ENCODE data around the gene ZNF416. TPM values are rescaled to one million over a fixed set of nuclear protein-coding genes. Genes with fewer than 3 reads are reported as not detected.

ZNF416 gene
- total RNA-seq, 4 donors from 2014 or later: 6.7 to 10.2 (median 8.4) TPM

DNA sequence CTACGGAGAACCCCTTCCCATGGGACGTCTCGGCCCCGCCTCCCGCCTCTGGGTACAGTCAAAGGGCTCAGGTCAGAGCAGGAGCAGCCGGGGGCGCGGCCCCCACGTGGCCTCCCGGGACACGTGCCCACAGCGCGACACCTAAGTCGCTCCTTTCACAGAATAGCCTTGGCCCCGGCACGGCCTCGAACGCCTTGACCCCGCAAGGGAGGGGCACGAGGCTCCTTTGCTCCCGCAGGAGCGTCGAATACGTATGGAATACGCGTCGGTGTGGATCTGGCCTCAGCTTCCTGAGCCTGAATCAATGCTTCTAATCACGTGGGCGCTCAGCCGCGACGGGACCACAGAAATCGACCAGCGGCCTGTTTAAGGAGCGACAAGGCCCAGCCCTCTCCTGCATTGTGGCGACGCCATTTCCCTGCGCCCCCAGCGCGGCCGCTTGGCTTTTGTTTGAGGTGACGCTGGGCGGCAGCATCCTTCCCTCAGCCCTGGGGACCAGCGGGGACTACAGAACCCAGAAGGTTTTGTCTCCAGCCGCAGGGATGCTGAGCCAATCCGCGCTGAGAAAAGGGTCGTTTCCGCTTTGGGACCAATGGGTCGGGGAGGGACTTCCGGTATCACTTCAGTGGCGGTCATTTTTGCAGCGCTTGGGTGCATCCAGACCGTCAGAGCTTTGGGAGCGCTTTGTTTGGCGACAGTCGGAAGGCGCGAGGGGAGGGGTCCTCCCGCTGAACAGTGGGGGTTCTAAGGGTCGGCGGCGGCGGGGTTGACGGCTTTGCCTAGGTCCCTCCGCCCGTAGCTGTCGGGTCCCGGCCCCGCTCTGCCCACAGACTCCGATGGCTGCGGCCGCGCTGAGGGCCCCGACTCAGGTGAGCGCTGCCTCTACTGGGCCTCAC lies 5.1 kb upstream of the ZNF416 start, which contains the start of gene ZIK1:
Gene ZIK1, plus strand, starts transcription at position 625 of the 896 bp plus-strand sequence. Its CDS starts 212 bp downstream, at position 837.
- TF ChIP-seq, protein P1, sequence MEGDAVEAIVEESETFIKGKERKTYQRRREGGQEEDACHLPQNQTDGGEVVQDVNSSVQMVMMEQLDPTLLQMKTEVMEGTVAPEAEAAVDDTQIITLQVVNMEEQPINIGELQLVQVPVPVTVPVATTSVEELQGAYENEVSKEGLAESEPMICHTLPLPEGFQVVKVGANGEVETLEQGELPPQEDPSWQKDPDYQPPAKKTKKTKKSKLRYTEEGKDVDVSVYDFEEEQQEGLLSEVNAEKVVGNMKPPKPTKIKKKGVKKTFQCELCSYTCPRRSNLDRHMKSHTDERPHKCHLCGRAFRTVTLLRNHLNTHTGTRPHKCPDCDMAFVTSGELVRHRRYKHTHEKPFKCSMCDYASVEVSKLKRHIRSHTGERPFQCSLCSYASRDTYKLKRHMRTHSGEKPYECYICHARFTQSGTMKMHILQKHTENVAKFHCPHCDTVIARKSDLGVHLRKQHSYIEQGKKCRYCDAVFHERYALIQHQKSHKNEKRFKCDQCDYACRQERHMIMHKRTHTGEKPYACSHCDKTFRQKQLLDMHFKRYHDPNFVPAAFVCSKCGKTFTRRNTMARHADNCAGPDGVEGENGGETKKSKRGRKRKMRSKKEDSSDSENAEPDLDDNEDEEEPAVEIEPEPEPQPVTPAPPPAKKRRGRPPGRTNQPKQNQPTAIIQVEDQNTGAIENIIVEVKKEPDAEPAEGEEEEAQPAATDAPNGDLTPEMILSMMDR (IDR thresholded peaks at IDR 0.05): no peak
- TF ChIP-seq POLR2A (IDR thresholded peaks at IDR 0.05): no peak
- peak within 1 kb of the TSS; percentile 24 for H3K4me3 ChIP-seq (ENCODE audit: low read depth, poor library complexity, severe bottlenecking)
- WGBS, 2 donors: 2 to 6% methylated on average over 54 to 63 of the region's 76 CpGs
- DNase-seq (ENCODE audit: low spot score in 2 of 2): peak; percentile 86 to 97
- intact Hi-C loops (cut with DNase I; ENCODE audit: low total_unique reads): no loop called here

DNA sequence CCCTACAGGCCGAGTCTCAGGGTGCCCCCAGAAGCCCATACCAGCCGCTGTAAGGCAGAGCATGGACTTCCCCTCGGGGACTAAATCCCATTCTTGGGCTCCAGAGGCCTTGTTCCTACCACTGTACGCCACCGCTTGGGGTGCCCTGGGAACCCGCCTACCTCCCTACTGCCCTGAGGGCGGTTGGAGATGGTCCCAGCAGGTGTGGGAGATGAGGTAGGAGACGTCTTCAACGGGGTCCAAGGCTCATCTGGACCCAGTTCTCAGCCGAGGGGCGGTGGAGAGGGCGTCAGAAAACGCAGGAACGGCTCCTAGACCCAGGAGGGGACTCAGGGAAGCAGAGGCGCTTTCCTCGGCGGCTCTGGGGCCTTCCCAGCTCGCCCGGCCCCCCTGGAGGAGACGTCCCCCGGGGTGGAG lies 4.4 kb upstream of the ZNF416 start:
- intact Hi-C loops (cut with DNase I; ENCODE audit: low total_unique reads): no loop called here
- peak in 1 of 2 donors; percentile 80 for DNase-seq (ENCODE audit: low spot score in 2 of 2)
- WGBS, 2 donors: 37 to 62% methylated on average over 6 to 21 of the region's 21 CpGs
- TF ChIP-seq, protein P1 (IDR thresholded peaks at IDR 0.05): no peak
- no peak for TF ChIP-seq POLR2A (IDR thresholded peaks at IDR 0.05)
- H3K4me3 ChIP-seq (ENCODE audit: low read depth, poor library complexity, severe bottlenecking): no peak overlapping the region

DNA sequence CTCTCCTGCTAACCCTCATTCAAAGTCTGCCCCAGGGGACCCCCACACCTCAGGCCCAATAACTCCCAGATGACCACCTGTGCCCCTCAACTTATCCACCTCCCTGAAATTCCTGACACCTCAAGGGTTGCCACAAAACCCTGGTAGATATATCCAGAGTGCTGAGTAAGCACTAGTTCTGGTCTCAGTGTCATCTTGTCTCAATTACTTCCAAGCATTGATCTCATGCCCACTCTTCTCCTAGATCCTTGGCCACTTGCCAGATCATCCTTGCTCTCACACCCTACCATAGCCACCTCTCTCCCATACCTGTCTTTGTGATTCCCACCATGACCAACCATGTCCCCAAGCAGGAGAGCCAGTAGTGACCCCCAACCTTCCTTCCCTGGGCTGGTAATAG lies 2.0 kb downstream of the ZNF416 start:
- no peak for TF ChIP-seq POLR2A (IDR thresholded peaks at IDR 0.05)
- TF ChIP-seq, protein P1 (IDR thresholded peaks at IDR 0.05): no peak
- intact Hi-C loops (cut with DNase I; ENCODE audit: low total_unique reads): no loop called here
- no peak for DNase-seq (ENCODE audit: low spot score in 2 of 2)
- H3K4me3 ChIP-seq (ENCODE audit: low read depth, poor library complexity, severe bottlenecking): no peak overlapping the region

DNA sequence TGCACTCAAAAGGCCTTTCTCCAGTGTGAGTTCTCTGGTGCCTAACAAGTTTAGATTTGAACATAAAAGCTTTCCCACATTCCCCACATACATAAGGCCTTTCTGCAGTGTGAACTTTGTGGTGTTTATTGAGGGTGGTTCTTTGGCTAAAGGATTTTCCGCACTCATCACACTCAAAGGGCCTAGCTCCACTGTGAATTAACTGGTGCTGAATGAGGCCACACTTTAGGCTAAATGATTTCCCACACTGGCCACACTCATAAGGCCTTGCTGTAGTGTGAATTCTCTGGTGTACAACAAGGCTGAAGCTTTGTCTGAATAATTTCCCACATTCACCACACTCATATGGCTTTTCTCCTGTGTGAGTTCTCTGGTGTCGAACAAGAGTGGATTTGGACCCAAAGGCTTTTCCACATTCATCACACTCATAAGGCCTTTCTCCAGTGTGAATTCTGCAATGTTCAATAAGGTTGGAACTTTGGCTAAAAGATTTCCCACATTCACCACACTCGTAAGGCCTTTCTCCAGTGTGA lies 6.2 kb downstream of the ZNF416 start:
- DNase-seq (ENCODE audit: low spot score in 2 of 2): no peak
- 95 to 99% methylated on average over 3 of the region's 3 CpGs for WGBS, 2 donors
- intact Hi-C loops (cut with DNase I; ENCODE audit: low total_unique reads): no loop called here
- H3K4me3 ChIP-seq (ENCODE audit: low read depth, poor library complexity, severe bottlenecking): no peak overlapping the region
- TF ChIP-seq, protein P1 (IDR thresholded peaks at IDR 0.05): no peak
- TF ChIP-seq POLR2A (IDR thresholded peaks at IDR 0.05): no peak

DNA sequence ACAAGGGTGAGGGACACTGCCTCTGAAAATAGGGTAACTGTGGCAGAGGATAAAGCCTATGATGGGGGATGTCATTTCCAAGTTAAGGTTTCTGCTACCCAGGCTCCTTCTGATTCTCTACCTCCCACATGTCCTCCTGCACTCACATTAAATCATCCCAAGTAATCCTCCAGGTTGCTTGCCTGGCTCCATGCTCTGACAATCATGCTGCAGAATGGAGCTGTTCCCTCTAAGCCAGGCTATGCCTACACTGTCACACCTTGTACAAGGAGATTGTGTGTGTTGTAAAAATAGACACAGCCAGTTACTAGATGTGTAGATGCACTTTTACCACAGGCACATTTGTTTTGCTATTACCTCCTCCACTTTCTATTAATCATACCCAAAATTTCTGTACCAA lies 8.0 kb downstream of the ZNF416 start:
- no peak overlapping the region for H3K4me3 ChIP-seq (ENCODE audit: low read depth, poor library complexity, severe bottlenecking)
- no peak for DNase-seq (ENCODE audit: low spot score in 2 of 2)
- intact Hi-C loops (cut with DNase I; ENCODE audit: low total_unique reads): no loop called here
- no peak for TF ChIP-seq POLR2A (IDR thresholded peaks at IDR 0.05)
- TF ChIP-seq, protein P1 (IDR thresholded peaks at IDR 0.05): no peak

Measured in lower leg skin (tissue), 4 donors.